ENCODE data around the gene PRKAG1. TPM values are rescaled to one million over a fixed set of nuclear protein-coding genes. Genes with fewer than 3 reads are reported as not detected.

PRKAG1 gene
- total RNA-seq, 3 donors from 2014 or later: 68.1 to 70.6 (median 68.4) TPM

DNA sequence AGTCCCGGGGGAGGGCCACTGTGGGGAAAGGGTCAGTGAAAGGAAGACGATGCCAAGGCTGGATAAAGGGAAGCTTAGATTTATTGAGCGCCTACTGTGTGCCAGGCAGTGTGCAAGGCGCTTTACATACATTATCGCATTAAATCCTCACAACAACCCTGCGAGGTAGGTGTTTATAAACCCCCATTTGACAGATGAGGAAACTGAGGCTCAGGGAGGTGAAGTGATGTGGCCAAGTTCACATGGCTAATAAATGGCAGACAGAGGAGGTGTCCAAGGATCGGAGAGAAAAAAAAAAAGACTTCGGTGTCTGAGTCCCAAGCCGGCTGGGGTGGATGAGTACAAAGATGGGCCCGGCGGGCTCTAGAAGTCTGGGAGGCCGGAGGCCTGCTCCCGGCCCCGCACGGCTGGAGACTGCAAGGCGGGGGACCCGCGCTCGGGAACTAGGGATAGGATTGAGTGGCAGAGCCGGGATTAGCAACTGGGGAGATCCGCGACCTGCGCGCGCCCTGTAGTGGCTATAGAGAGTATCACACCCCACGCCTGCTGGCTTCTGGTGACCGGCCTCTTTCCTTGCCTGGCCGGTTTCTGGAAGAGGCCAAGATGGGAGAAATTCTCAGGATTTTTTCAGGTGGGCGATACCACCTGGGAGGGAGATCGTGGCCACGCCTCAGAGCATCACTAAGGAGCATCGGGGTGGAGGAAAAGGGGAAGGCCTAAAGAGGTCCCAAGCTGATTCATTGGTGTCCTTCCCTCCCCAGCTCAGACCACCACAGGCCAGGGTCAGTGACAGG, 23.3 kb downstream of the PRKAG1 start:
- ATAC-seq (no peak), DNase-seq (peak; percentile 44)
- peaks cover 32% of the 10 kb centered on the region for H3K4me1 Mint-ChIP-seq (ENCODE audit: low read depth)
- H3K9me3 Mint-ChIP-seq: no peaks in the 10 kb centered on the region
- H3K27me3 Mint-ChIP-seq (ENCODE audit: low read depth): peaks cover 54% of the 10 kb centered on the region
- no peak overlapping the region for H3K4me3 Mint-ChIP-seq
- H3K36me3 Mint-ChIP-seq (ENCODE audit: insufficient read depth): no peaks in the 10 kb centered on the region

- DNase-seq (no peak), ATAC-seq (no peak)
- no peaks in the 10 kb centered on the region for H3K9me3 Mint-ChIP-seq
Measured at GRCh38 chr12:48994224-48995085, 24.1 kb downstream of the PRKAG1 start.

DNA sequence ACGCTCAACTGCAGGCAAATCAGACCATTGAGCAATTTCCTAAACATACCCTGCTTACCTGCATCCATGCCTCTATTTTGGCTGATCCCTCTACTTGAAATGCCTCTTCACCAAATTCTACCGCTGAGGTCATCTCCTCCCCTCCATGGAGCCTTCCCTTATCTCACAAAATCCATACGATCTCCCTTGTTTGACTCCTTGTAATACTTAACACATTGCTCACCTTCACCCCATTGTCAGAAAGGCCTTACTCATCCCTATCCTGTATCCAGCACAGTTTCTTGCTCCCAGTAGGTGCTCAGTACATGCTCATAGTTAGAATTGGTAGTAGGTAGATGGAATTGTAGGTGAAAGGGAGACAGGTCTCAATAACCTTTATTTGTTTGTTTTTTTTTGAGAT, 24.8 kb downstream of the PRKAG1 start:
- no peak for DNase-seq
- Mint-ChIP-seq H3K4me1 (ENCODE audit: low read depth) (peaks cover 20% of the 10 kb centered on the region), H3K36me3 (ENCODE audit: insufficient read depth) (no peaks in the 10 kb centered on the region), H3K27me3 (ENCODE audit: low read depth) (peaks cover 58% of the 10 kb centered on the region), H3K9me3 (no peaks in the 10 kb centered on the region), H3K4me3 (no peak overlapping the region)
- no peak for ATAC-seq

More at GRCh38 chr12:48994224-48995085, 24.1 kb downstream of the PRKAG1 start:
- no peak overlapping the region for H3K4me3 Mint-ChIP-seq
- peaks cover 24% of the 10 kb centered on the region for H3K4me1 Mint-ChIP-seq (ENCODE audit: low read depth)
- no peaks in the 10 kb centered on the region for H3K36me3 Mint-ChIP-seq (ENCODE audit: insufficient read depth)
- peaks cover 54% of the 10 kb centered on the region for H3K27me3 Mint-ChIP-seq (ENCODE audit: low read depth)

DNA sequence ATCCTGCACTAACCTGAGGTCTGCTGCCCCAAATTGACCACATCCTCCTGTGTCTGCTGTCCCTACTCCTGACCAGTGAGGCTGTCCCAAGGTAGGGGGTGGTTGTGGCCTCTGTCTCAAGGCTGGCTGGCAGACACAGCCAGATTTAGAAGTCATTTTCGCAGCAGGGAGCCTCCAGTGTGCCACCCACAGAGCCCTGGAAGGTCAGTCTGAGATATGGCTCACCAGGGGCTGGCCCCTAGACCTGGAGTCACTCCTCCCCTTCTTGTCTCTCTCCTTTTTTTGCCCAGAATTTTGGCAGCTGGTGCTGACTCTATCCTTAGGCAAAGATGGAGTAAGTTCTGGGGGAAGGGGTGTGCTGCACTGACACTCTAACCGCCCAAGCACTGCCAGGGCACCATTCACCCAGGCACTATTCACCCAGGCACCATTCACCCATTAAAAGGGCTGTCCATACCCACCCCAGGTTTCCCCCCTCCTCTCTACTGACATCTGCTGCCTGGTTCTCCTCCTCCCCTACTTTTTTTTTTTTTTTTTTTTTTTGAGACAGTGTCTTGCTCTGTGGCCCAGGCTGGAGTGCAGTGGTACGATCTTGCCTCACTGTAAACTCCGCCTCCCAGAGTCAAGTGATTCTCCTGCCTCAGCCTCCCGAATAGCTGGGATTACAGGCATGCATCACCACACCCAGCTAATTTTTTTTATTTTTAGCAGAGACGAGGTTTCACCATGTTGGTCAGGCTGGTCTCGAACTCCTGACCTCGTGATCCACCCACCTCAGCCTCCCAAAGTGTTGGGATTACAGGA, 27.1 kb downstream of the PRKAG1 start:
- Mint-ChIP-seq H3K9me3 (no peaks in the 10 kb centered on the region), H3K27me3 (ENCODE audit: low read depth) (peaks cover 57% of the 10 kb centered on the region), H3K4me3 (no peak overlapping the region), H3K36me3 (ENCODE audit: insufficient read depth) (no peaks in the 10 kb centered on the region), H3K4me1 (ENCODE audit: low read depth) (peaks cover 18% of the 10 kb centered on the region)
- ATAC-seq (no peak), DNase-seq (no peak)

GRCh38 chr12:48990552-48990951, 28.0 kb downstream of the PRKAG1 start:
- Mint-ChIP-seq H3K4me3 (no peak overlapping the region), H3K27me3 (ENCODE audit: low read depth) (peaks cover 51% of the 10 kb centered on the region), H3K36me3 (ENCODE audit: insufficient read depth) (no peaks in the 10 kb centered on the region), H3K4me1 (ENCODE audit: low read depth) (peaks cover 15% of the 10 kb centered on the region), H3K9me3 (no peaks in the 10 kb centered on the region)
- ATAC-seq (no peak), DNase-seq (no peak)

- ATAC-seq (peak; percentile 79 to 80), DNase-seq (peak; percentile 70)
- H3K9me3 Mint-ChIP-seq: no peaks in the 10 kb centered on the region
- H3K27me3 Mint-ChIP-seq (ENCODE audit: low read depth): peaks cover 34% of the 10 kb centered on the region
- H3K4me3 Mint-ChIP-seq: no peak overlapping the region
- no peaks in the 10 kb centered on the region for H3K36me3 Mint-ChIP-seq (ENCODE audit: insufficient read depth)
- peaks cover 9% of the 10 kb centered on the region for H3K4me1 Mint-ChIP-seq (ENCODE audit: low read depth)
Measured at GRCh38 chr12:48988030-48988649, 30.4 kb downstream of the PRKAG1 start.

DNA sequence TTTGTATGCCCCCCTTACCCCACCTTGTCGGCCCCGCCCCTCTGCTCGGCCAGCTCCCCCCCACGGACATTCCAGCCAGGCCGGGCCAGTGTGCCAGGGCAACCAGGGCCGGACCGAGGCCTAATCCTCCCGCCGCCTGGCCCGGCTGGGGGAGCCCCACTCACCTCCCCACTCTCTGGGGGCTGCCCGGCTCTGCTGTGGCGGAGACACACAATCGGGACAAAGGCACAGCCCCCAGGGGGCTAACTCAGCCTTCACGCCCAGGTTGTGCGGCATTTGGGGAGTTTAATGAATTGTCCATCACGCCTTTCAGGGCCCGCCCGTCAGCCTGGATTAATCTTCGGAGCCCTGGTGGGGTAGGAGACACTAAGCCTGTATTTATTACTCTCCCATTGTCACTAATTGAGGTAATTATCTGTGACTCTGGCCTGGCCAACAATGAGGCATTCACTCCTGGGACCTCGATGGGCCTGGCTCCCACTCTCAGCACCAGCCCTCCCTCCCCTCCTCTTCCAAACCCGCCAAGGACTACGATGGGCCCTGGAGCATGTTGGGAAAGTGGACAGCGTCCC, 31.8 kb downstream of the PRKAG1 start:
- Mint-ChIP-seq H3K36me3 (ENCODE audit: insufficient read depth) (no peaks in the 10 kb centered on the region), H3K9me3 (no peaks in the 10 kb centered on the region), H3K4me3 (no peak overlapping the region), H3K27me3 (ENCODE audit: low read depth) (peaks cover 38% of the 10 kb centered on the region), H3K4me1 (ENCODE audit: low read depth) (peaks cover 15% of the 10 kb centered on the region)
- ATAC-seq: no peak
- DNase-seq: no peak

GRCh38 chr12:48985901-48986300, 32.7 kb downstream of the PRKAG1 start:
- H3K4me1 Mint-ChIP-seq (ENCODE audit: low read depth): peaks cover 24% of the 10 kb centered on the region
- ATAC-seq (no peak), DNase-seq (no peak)
- H3K9me3 Mint-ChIP-seq: no peaks in the 10 kb centered on the region
- H3K36me3 Mint-ChIP-seq (ENCODE audit: insufficient read depth): no peaks in the 10 kb centered on the region
- no peak overlapping the region for H3K4me3 Mint-ChIP-seq
- peaks cover 44% of the 10 kb centered on the region for H3K27me3 Mint-ChIP-seq (ENCODE audit: low read depth)

GRCh38 chr12:48985475-48985897, 33.1 kb downstream of the PRKAG1 start:
- ATAC-seq (no peak), DNase-seq (no peak)
- no peak overlapping the region for H3K4me3 Mint-ChIP-seq
- peaks cover 28% of the 10 kb centered on the region for H3K4me1 Mint-ChIP-seq (ENCODE audit: low read depth)
- peaks cover 44% of the 10 kb centered on the region for H3K27me3 Mint-ChIP-seq (ENCODE audit: low read depth)
- H3K36me3 Mint-ChIP-seq (ENCODE audit: insufficient read depth): no peaks in the 10 kb centered on the region
- H3K9me3 Mint-ChIP-seq: no peaks in the 10 kb centered on the region

DNA sequence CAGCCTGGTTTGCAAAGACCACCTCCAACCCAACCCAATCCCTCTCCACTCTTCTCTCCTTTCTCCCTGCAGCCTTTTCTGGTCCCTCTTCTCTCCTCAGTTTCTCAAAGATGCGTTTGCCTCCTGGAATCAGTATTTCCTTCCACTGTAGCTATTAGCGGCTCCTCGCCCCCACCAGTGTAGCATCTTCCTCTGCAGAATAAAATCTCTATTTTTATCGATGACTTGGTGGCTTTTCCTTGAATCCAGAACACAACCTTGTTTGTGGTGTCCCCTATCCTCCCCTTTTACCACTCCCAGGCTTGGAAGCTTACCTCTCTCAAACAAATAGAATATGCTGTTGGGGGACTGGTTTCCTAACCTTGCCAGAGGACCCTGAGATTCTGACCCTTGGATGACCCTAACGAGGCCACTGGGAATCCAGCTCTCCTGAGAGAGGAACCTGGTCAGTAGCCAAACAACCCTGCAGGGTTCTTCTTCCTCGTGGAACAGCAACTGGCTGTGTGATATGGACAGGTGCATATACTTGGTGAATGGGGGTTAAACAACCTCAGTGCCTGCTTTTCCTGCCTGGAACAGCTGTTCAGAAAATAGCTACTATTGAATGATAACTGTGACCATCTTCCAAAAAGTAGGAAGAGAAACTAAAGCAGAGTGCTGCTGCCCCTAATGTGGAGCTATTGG, 36.0 kb downstream of the PRKAG1 start:
- DNase-seq (no peak), ATAC-seq (no peak)
- peaks cover 43% of the 10 kb centered on the region for H3K4me1 Mint-ChIP-seq (ENCODE audit: low read depth)
- peaks cover 37% of the 10 kb centered on the region for H3K27me3 Mint-ChIP-seq (ENCODE audit: low read depth)
- no peaks in the 10 kb centered on the region for H3K9me3 Mint-ChIP-seq
- no peaks in the 10 kb centered on the region for H3K36me3 Mint-ChIP-seq (ENCODE audit: insufficient read depth)
- no peak overlapping the region for H3K4me3 Mint-ChIP-seq

DNA sequence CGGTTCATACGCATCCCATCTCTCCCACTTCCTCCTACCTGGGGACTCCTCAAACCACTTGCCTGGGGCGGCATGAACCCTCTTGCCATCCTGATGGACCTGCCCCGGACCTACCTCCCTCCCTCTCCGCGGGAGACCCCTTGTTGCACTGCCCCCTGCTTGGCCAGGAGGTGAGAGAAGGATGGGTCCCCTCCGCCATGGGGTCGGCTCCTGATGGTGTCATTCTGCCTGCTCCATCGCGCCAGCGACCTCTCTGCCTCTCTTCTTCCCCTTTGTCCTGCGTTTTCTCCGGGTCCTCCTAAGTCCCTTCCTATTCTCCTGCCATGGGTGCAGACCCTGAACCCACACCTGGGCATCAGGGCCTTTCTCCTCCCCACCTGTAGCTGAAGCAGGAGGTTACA, 36.8 kb downstream of the PRKAG1 start:
- Mint-ChIP-seq H3K36me3 (ENCODE audit: insufficient read depth) (no peaks in the 10 kb centered on the region), H3K27me3 (ENCODE audit: low read depth) (peaks cover 37% of the 10 kb centered on the region), H3K4me1 (ENCODE audit: low read depth) (peaks cover 48% of the 10 kb centered on the region), H3K9me3 (no peaks in the 10 kb centered on the region), H3K4me3 (peak overlapping the region; percentile 71)
- no peak for DNase-seq
- ATAC-seq: no peak

GRCh38 chr12:48980953-48981756, 37.4 kb downstream of the PRKAG1 start:
- peak overlapping the region; percentile 76 for H3K4me3 Mint-ChIP-seq
- no peaks in the 10 kb centered on the region for H3K9me3 Mint-ChIP-seq
- peaks cover 35% of the 10 kb centered on the region for H3K27me3 Mint-ChIP-seq (ENCODE audit: low read depth)
- DNase-seq (no peak), ATAC-seq (peak; percentile 10 to 19)
- H3K4me1 Mint-ChIP-seq (ENCODE audit: low read depth): peaks cover 48% of the 10 kb centered on the region
- no peaks in the 10 kb centered on the region for H3K36me3 Mint-ChIP-seq (ENCODE audit: insufficient read depth)

Measured in activated T-cell treated with anti-CD3 and anti-CD28 coated beads, Interleukin-2, amount 50 U/mL, for 4 hours (primary cell).